ENCODE data around the gene PAM. TPM values are rescaled to one million over a fixed set of nuclear protein-coding genes. Genes with fewer than 3 reads are reported as not detected.
"Not testable (repeated sequence)": the region's sequence is repeated elsewhere in the genome, so short reads cannot be mapped to it uniquely, and the experiment has no call there.

PAM gene
- total RNA-seq, 1 experiment from 2014 or later = 257 TPM

- no peak for TF ChIP-seq CTCF (IDR thresholded peaks at IDR 0.05 in 2 of 3, conservative IDR thresholded peaks at IDR 0.05 in 1 of 3; ENCODE audit: borderline replicate concordance in 1 of 3, insufficient read depth in 1 of 3, low read depth in 2 of 3, low read length in 2 of 3)
- no peak for TF ChIP-seq ELF1 (IDR thresholded peaks at IDR 0.05; ENCODE audit: borderline replicate concordance, low read depth)
- no peak for TF ChIP-seq ZFX (IDR thresholded peaks at IDR 0.05)
- TF ChIP-seq TCF7L2 (IDR thresholded peaks at IDR 0.05; ENCODE audit: borderline replicate concordance, extremely low read depth, insufficient read depth, insufficient read length) = no peak
- TF ChIP-seq CBX3 (IDR thresholded peaks at IDR 0.05; ENCODE audit: low read depth) = no peak
- no peak for TF ChIP-seq RAD21 (IDR thresholded peaks at IDR 0.05; ENCODE audit: low read depth)
Measured at GRCh38 chr5:103066326-103066725, 311.2 kb downstream of the PAM start (continued).

- DNase-seq (ENCODE audit: low read depth, low spot score); BruUV-seq (replicated peaks); H2AFZ ChIP-seq (ENCODE audit: low read depth, low read length, poor library complexity, severe bottlenecking); H3K27ac ChIP-seq (ENCODE audit: low read depth, low read length); CTCF ChIA-PET; H3K4me2 ChIP-seq (ENCODE audit: low read length); RAD21 ChIA-PET (ENCODE audit: low non-redundant PET in 1 of 2, low total read pairs in 2 of 2, uncharacterized antibody in 2 of 2, unreplicated experiment in 2 of 2); H3K79me2 ChIP-seq (ENCODE audit: insufficient read depth, low read length); intact Hi-C loops (cut with micrococcal nuclease); H3K9me3 ChIP-seq (ENCODE audit: control insufficient read depth in 1 of 2, insufficient read depth in 1 of 2, low read depth in 1 of 2, low read length in 2 of 2); H4K20me1 ChIP-seq (ENCODE audit: insufficient read depth); H3K36me3 ChIP-seq (ENCODE audit: control insufficient read depth in 1 of 2, insufficient read depth in 2 of 2, low read length in 2 of 2); POLR2A ChIA-PET; ATAC-seq; H3K27me3 ChIP-seq (ENCODE audit: insufficient read depth, low read length); H3K9ac ChIP-seq (ENCODE audit: low read length); H3K9me2 ChIP-seq (ENCODE audit: insufficient read depth); H3K4me1 ChIP-seq (ENCODE audit: control insufficient read depth in 1 of 2, insufficient read depth in 2 of 2, low read length in 2 of 2); H3K4me3 ChIP-seq (replicated peaks in 1 of 2; ENCODE audit: low read depth in 1 of 2, low read length in 2 of 2): not testable (repeated sequence)
Measured at GRCh38 chr5:103073500-103073899, 318.4 kb downstream of the PAM start.

- H3K27ac ChIP-seq (ENCODE audit: low read depth, low read length) = no peak overlapping the region
- DNase-seq (ENCODE audit: low read depth, low spot score) = no peak
- H3K4me3 ChIP-seq (replicated peaks in 1 of 2; ENCODE audit: low read depth in 1 of 2, low read length in 2 of 2) = no peak overlapping the region
- no peak overlapping the region for H3K4me2 ChIP-seq (ENCODE audit: low read length)
- no peak overlapping the region for H3K9ac ChIP-seq (ENCODE audit: low read length)
- H3K36me3 ChIP-seq (ENCODE audit: control insufficient read depth in 1 of 2, insufficient read depth in 2 of 2, low read length in 2 of 2) = no peaks in the 10 kb centered on the region
- BruUV-seq (replicated peaks) = no TSS peak
- H3K27me3 ChIP-seq (ENCODE audit: insufficient read depth, low read length) = no peaks in the 10 kb centered on the region
- H4K20me1 ChIP-seq (ENCODE audit: insufficient read depth) = no peaks in the 10 kb centered on the region
- intact Hi-C loops (cut with micrococcal nuclease) = no loop called here
- RAD21 ChIA-PET (ENCODE audit: low non-redundant PET in 1 of 2, low total read pairs in 2 of 2, uncharacterized antibody in 2 of 2, unreplicated experiment in 2 of 2) = no interaction called here
- no peak overlapping the region for H2AFZ ChIP-seq (ENCODE audit: low read depth, low read length, poor library complexity, severe bottlenecking)
- no peak for TF ChIP-seq EGR1 (IDR thresholded peaks at IDR 0.05; ENCODE audit: low read depth)
- no peak for TF ChIP-seq ELF1 (IDR thresholded peaks at IDR 0.05; ENCODE audit: borderline replicate concordance, low read depth)
- no peak for TF ChIP-seq YY1 (IDR thresholded peaks at IDR 0.05; ENCODE audit: extremely low read depth, insufficient replicate concordance, low read depth, low read length)
- TF ChIP-seq JUND (IDR thresholded peaks at IDR 0.05) = no peak
- no peak for TF ChIP-seq POLR2A (IDR thresholded peaks at IDR 0.05; ENCODE audit: borderline replicate concordance, extremely low read depth, insufficient read depth, insufficient read length)
- H3K9me3 ChIP-seq (ENCODE audit: control insufficient read depth in 1 of 2, insufficient read depth in 1 of 2, low read depth in 1 of 2, low read length in 2 of 2) = no peaks in the 10 kb centered on the region
- ATAC-seq = no peak
- no peaks in the 10 kb centered on the region for H3K4me1 ChIP-seq (ENCODE audit: control insufficient read depth in 1 of 2, insufficient read depth in 2 of 2, low read length in 2 of 2)
- POLR2A ChIA-PET = no interaction called here
- no peaks in the 10 kb centered on the region for H3K9me2 ChIP-seq (ENCODE audit: insufficient read depth)
- H3K79me2 ChIP-seq (ENCODE audit: insufficient read depth, low read length) = no peaks in the 10 kb centered on the region
- CTCF ChIA-PET = no interaction called here
Measured at GRCh38 chr5:103075442-103075841, 320.3 kb downstream of the PAM start.
